IPS-15b (cell line): Measurements from ENCODE around the gene PIK3R2.
A peak's percentile ranks its signal among the peaks of the same experiment; 100 is the strongest.
"Not testable (repeated sequence)": the region's sequence is repeated elsewhere in the genome, so short reads cannot be mapped to it uniquely, and the experiment has no call there.

ENCODE experiments used
- H3K27me3 ChIP-seq: one replicate; pipeline ENCODE4 v1.6.1; 2013; ENCODE audit warnings: low read length; ENCODE audit not compliant: control insufficient read depth, insufficient read depth
- H3K36me3 ChIP-seq: one replicate; pipeline ENCODE4 v1.6.1; 2013; ENCODE audit warnings: low read length; ENCODE audit not compliant: control insufficient read depth, insufficient read depth
- H3K4me1 ChIP-seq: one replicate; pipeline ENCODE4 v1.6.1; 2013; ENCODE audit warnings: mild to moderate bottlenecking, low read length; ENCODE audit not compliant: control insufficient read depth, insufficient read depth
- H3K4me3 ChIP-seq: one replicate; pipeline ENCODE4 v1.5.1; 2013; ENCODE audit warnings: low read depth, low read length
- H3K9ac ChIP-seq: one replicate; pipeline ENCODE4 v1.6.1; 2013; ENCODE audit warnings: low read depth, mild to moderate bottlenecking, low read length
- H3K9me3 ChIP-seq: one replicate; pipeline ENCODE4 v1.6.1; 2013; ENCODE audit warnings: mild to moderate bottlenecking, low read length; ENCODE audit not compliant: control insufficient read depth, insufficient read depth

Gene PIK3R2

DNA sequence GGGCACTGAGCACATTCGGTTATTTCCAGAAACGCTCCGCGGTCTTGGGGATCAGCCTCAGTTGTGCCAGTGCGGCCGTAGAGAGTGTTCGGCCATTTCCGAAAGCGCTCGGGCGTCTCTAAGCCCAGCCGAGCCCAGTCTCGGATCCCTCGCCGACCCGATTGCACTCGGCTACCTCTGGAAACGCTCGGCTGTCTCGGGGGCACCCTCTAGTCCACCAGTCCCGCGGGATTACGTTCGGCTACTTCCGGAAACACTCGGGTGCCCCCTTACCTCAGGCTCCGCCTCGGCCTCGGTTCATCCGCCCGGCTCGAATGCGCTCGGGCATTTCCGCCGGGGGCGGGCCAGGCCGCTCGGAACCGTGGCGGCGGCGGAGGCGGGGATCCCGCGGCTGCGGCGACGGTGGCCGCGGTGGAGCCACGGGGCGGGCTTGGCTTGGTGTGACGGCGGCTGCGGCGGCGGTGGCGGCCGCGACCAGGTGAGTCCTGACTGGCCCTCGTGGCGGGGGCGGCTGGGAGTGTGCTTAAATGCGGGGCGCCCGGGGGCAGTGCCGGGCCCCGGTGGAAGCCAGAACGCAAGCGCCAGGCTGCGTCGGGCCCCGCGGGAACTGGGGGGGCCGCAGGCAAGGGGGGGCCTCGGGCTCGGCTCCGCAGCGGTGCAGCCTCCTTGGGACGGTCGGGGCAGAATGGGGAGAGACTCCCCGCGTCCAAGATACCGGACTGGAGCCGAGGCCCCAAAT, at the start of gene PIK3R2:
TSS of gene PIK3R2 (plus strand) at position 347 of the 739 bp plus-strand sequence. CDS start 2,717 bp downstream, outside the sequence.
- Histone ChIP-seq H3K36me3 (peaks cover 7% of the 10 kb centered on the region), H3K27me3 (no peaks in the 10 kb centered on the region), H3K4me3 (peak within 1 kb of the TSS; percentile 77), H3K9me3 (no peaks in the 10 kb centered on the region), H3K4me1 (peaks cover 5% of the 10 kb centered on the region), H3K9ac (peak within 1 kb of the TSS; percentile 95)

GRCh38 chr19:18104793-18105131, 48.2 kb upstream of the PIK3R2 start:
- peak overlapping the region; percentile 85 for H3K4me3 ChIP-seq
- H3K27me3 ChIP-seq: peaks cover 10% of the 10 kb centered on the region
- no peaks in the 10 kb centered on the region for H3K36me3 ChIP-seq
- no peaks in the 10 kb centered on the region for H3K4me1 ChIP-seq
- peak overlapping the region; percentile 54 for H3K9ac ChIP-seq
- no peaks in the 10 kb centered on the region for H3K9me3 ChIP-seq

DNA sequence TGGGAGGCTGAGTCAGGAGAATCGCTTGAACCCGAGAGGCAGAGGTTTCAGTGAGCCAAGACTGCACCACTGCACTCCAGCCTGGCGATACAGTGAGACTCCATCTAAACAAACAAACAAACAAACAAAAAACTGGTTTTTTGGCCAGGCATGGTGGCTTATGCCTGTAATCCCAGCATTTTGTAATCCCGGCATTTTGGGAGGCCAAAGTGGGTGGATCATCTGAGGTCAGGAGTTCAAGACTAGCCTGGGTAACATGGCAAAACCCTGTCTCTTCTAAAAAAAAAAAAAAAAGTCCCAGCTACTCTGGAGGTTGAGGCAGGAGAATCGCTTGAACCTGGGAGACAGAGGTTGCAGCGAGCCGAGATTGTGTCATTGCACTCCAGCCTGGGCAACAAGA, 47.7 kb upstream of the PIK3R2 start:
- not testable (repeated sequence) for H3K4me1 ChIP-seq, H3K4me3 ChIP-seq, H3K36me3 ChIP-seq, H3K9ac ChIP-seq, H3K9me3 ChIP-seq
- peaks cover 10% of the 10 kb centered on the region for H3K27me3 ChIP-seq

GRCh38 chr19:18107235-18107634, 45.7 kb upstream of the PIK3R2 start:
- Histone ChIP-seq H3K4me1 (no peaks in the 10 kb centered on the region), H3K9me3 (no peaks in the 10 kb centered on the region), H3K27me3 (peaks cover 10% of the 10 kb centered on the region), H3K4me3 (no peak overlapping the region), H3K9ac (no peak overlapping the region), H3K36me3 (no peaks in the 10 kb centered on the region)

GRCh38 chr19:18108897-18109296, 44.1 kb upstream of the PIK3R2 start:
- Histone ChIP-seq H3K9me3 (no peaks in the 10 kb centered on the region), H3K9ac (no peak overlapping the region), H3K27me3 (peaks cover 10% of the 10 kb centered on the region), H3K36me3 (no peaks in the 10 kb centered on the region), H3K4me3 (peak overlapping the region; percentile 85), H3K4me1 (no peaks in the 10 kb centered on the region)

- Histone ChIP-seq H3K4me1 (no peaks in the 10 kb centered on the region), H3K27me3 (peaks cover 10% of the 10 kb centered on the region), H3K9me3 (no peaks in the 10 kb centered on the region), H3K9ac (no peak overlapping the region), H3K36me3 (no peaks in the 10 kb centered on the region), H3K4me3 (peak overlapping the region; percentile 85)
Observed at GRCh38 chr19:18109341-18109732, 43.6 kb upstream of the PIK3R2 start.

- Histone ChIP-seq H3K9me3 (no peaks in the 10 kb centered on the region), H3K9ac (no peak overlapping the region), H3K36me3 (no peaks in the 10 kb centered on the region), H3K4me3 (peak overlapping the region; percentile 85), H3K27me3 (peaks cover 10% of the 10 kb centered on the region), H3K4me1 (no peaks in the 10 kb centered on the region)
Observed at GRCh38 chr19:18109733-18110608, 43.0 kb upstream of the PIK3R2 start.

- Histone ChIP-seq H3K4me3 (peak overlapping the region; percentile 85), H3K27me3 (peaks cover 10% of the 10 kb centered on the region), H3K4me1 (no peaks in the 10 kb centered on the region), H3K9me3 (no peaks in the 10 kb centered on the region), H3K9ac (no peak overlapping the region), H3K36me3 (no peaks in the 10 kb centered on the region)
Observed at GRCh38 chr19:18110609-18111232, 42.2 kb upstream of the PIK3R2 start.

- no peaks in the 10 kb centered on the region for H3K9me3 ChIP-seq
- peaks cover 8% of the 10 kb centered on the region for H3K27me3 ChIP-seq
- no peak overlapping the region for H3K9ac ChIP-seq
- H3K4me1 ChIP-seq: peaks cover 2% of the 10 kb centered on the region
- no peaks in the 10 kb centered on the region for H3K36me3 ChIP-seq
- H3K4me3 ChIP-seq: no peak overlapping the region
Observed at GRCh38 chr19:18112989-18113478, 39.9 kb upstream of the PIK3R2 start.

GRCh38 chr19:18113827-18114226, 39.1 kb upstream of the PIK3R2 start:
- Histone ChIP-seq H3K36me3 (no peaks in the 10 kb centered on the region), H3K27me3 (peaks cover 9% of the 10 kb centered on the region), H3K4me1 (peaks cover 2% of the 10 kb centered on the region), H3K9me3 (no peaks in the 10 kb centered on the region), H3K4me3 (no peak overlapping the region), H3K9ac (no peak overlapping the region)

DNA sequence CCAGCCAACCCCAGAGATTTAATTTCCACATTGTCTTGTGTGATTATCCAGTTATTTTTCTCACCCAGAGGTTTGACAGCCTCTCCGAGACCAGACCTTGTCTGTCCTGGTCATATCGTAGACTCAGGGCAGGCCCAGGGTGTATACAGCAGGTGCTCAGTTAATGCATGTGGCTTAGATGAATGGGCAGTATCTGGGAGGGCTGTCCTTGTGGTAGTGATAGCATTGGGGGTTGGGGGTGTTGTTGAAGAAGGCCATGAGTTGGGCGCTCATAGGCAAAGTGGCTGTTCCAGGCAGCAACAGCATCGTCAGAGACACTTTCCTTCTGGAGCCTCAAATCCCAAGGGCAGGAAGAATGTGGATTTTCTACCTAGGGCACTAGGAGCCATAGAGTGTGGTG, 38.5 kb upstream of the PIK3R2 start:
- no peak overlapping the region for H3K9ac ChIP-seq
- peaks cover 2% of the 10 kb centered on the region for H3K4me1 ChIP-seq
- H3K36me3 ChIP-seq: no peaks in the 10 kb centered on the region
- no peak overlapping the region for H3K4me3 ChIP-seq
- H3K9me3 ChIP-seq: no peaks in the 10 kb centered on the region
- H3K27me3 ChIP-seq: peaks cover 4% of the 10 kb centered on the region
